ENCODE results near the gene PREP.
"Not testable (repeated sequence)": the region's sequence is repeated elsewhere in the genome, so short reads cannot be mapped to it uniquely, and the experiment has no call there.

Gene PREP

GRCh38 chr6:105251689-105252088 lies 151.2 kb downstream of the PREP start:
- no peak overlapping the region for H3K4me3 ChIP-seq (ENCODE audit: control insufficient read depth, low read depth, low read length)
- DNase-seq (ENCODE audit: low read depth): no peak
- no peak for TF ChIP-seq CTCF (IDR thresholded peaks at IDR 0.05; ENCODE audit: control insufficient read depth, insufficient read depth, low read depth, low read length, missing control alignments)

GRCh38 chr6:105250533-105250932 lies 152.3 kb downstream of the PREP start:
- no peak for TF ChIP-seq CTCF (IDR thresholded peaks at IDR 0.05; ENCODE audit: control insufficient read depth, insufficient read depth, low read depth, low read length, missing control alignments)
- no peak overlapping the region for H3K4me3 ChIP-seq (ENCODE audit: control insufficient read depth, low read depth, low read length)
- DNase-seq (ENCODE audit: low read depth): no peak

GRCh38 chr6:105243487-105243886 lies 159.4 kb downstream of the PREP start:
- TF ChIP-seq CTCF (IDR thresholded peaks at IDR 0.05; ENCODE audit: control insufficient read depth, insufficient read depth, low read depth, low read length, missing control alignments): no peak
- DNase-seq (ENCODE audit: low read depth): no peak
- no peak overlapping the region for H3K4me3 ChIP-seq (ENCODE audit: control insufficient read depth, low read depth, low read length)

- no peak for DNase-seq (ENCODE audit: low read depth)
- no peak for TF ChIP-seq CTCF (IDR thresholded peaks at IDR 0.05; ENCODE audit: control insufficient read depth, insufficient read depth, low read depth, low read length, missing control alignments)
Measured at GRCh38 chr6:105235155-105235554, 167.7 kb downstream of the PREP start.

GRCh38 chr6:105231771-105232170 lies 171.1 kb downstream of the PREP start:
- not testable (repeated sequence) for H3K4me3 ChIP-seq (ENCODE audit: control insufficient read depth, low read depth, low read length); DNase-seq (ENCODE audit: low read depth)

More at GRCh38 chr6:105235155-105235554, 167.7 kb downstream of the PREP start:
- H3K4me3 ChIP-seq (ENCODE audit: control insufficient read depth, low read depth, low read length): no peak overlapping the region
